ENCODE results near the gene PTPRM. TPM values are rescaled to one million over a fixed set of nuclear protein-coding genes. Genes with fewer than 3 reads are reported as not detected.

PTPRM gene
- total RNA-seq, 1 experiment from 2014 or later, result 11.1 TPM

DNA sequence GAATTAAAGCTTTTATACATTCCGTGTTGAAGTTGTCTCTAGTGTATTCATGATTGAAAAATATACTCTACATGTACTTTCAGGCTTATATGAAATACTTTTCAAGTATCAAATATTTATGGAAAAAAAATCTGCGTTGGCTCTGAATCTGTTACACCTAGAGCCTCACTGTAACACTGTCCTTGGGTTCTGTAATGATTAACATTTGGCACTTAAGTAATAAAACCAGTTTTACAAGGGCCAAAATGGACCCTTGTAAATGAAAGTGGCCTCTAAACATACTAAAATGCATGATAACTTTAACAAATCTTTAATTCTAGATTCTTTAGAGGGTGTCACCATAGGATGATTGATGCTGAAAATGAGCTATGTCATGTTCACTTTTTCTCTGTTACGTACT, 162.8 kb downstream of the PTPRM start (continued):
- TF ChIP-seq, protein P1, sequence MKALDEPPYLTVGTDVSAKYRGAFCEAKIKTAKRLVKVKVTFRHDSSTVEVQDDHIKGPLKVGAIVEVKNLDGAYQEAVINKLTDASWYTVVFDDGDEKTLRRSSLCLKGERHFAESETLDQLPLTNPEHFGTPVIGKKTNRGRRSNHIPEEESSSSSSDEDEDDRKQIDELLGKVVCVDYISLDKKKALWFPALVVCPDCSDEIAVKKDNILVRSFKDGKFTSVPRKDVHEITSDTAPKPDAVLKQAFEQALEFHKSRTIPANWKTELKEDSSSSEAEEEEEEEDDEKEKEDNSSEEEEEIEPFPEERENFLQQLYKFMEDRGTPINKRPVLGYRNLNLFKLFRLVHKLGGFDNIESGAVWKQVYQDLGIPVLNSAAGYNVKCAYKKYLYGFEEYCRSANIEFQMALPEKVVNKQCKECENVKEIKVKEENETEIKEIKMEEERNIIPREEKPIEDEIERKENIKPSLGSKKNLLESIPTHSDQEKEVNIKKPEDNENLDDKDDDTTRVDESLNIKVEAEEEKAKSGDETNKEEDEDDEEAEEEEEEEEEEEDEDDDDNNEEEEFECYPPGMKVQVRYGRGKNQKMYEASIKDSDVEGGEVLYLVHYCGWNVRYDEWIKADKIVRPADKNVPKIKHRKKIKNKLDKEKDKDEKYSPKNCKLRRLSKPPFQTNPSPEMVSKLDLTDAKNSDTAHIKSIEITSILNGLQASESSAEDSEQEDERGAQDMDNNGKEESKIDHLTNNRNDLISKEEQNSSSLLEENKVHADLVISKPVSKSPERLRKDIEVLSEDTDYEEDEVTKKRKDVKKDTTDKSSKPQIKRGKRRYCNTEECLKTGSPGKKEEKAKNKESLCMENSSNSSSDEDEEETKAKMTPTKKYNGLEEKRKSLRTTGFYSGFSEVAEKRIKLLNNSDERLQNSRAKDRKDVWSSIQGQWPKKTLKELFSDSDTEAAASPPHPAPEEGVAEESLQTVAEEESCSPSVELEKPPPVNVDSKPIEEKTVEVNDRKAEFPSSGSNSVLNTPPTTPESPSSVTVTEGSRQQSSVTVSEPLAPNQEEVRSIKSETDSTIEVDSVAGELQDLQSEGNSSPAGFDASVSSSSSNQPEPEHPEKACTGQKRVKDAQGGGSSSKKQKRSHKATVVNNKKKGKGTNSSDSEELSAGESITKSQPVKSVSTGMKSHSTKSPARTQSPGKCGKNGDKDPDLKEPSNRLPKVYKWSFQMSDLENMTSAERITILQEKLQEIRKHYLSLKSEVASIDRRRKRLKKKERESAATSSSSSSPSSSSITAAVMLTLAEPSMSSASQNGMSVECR (CRISPR knock-in tag; IDR thresholded peaks at IDR 0.05; ENCODE audit: borderline replicate concordance), result no peak
- no peak for TF ChIP-seq ZNF317 (CRISPR knock-in tag; IDR thresholded peaks at IDR 0.05; ENCODE audit: borderline replicate concordance, low read depth)

DNA sequence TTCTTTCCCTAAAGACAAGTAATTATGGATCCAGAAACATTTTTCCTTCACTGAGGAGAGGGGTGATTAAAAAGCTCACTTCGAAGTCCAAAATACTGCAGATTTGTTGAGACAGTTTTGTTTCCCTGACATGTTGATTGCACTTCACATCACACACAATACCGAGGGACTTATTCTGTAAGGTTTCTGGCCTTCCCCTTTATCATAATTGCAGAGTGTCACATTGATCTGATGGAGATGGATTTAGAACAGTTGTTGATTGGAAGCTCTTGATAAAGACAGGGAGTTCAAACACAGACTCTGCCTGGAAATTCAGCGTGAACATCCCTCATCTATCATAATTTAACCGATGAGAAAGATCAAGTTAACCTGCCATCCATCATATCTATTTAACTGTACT, 163.6 kb downstream of the PTPRM start:
- ATAC-seq (no peak), DNase-seq (ENCODE audit: low spot score) (no peak)
- Mint-ChIP-seq H3K4me1 (peaks cover 43% of the 10 kb centered on the region), H3K36me3 (peaks cover 12% of the 10 kb centered on the region), H3K27ac (no peak overlapping the region), H3K4me3 (no peak overlapping the region), H3K27me3 (ENCODE audit: low read depth) (no peaks in the 10 kb centered on the region), H3K9me3 (peaks cover 10% of the 10 kb centered on the region)
- ChIA-PET CTCF (no interaction called here), POLR2A (no interaction called here)
- TF ChIP-seq TEAD4 (CRISPR knock-in tag; IDR thresholded peaks at IDR 0.05), result no peak
- no peak for TF ChIP-seq CTCF (IDR thresholded peaks at IDR 0.05)
- TF ChIP-seq, protein P2, sequence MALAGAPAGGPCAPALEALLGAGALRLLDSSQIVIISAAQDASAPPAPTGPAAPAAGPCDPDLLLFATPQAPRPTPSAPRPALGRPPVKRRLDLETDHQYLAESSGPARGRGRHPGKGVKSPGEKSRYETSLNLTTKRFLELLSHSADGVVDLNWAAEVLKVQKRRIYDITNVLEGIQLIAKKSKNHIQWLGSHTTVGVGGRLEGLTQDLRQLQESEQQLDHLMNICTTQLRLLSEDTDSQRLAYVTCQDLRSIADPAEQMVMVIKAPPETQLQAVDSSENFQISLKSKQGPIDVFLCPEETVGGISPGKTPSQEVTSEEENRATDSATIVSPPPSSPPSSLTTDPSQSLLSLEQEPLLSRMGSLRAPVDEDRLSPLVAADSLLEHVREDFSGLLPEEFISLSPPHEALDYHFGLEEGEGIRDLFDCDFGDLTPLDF (CRISPR knock-in tag; IDR thresholded peaks at IDR 0.05), result no peak
- TF ChIP-seq EMX1 (CRISPR knock-in tag; IDR thresholded peaks at IDR 0.05), result no peak
- TF ChIP-seq ZNF317 (CRISPR knock-in tag; IDR thresholded peaks at IDR 0.05; ENCODE audit: borderline replicate concordance, low read depth), result no peak
- TF ChIP-seq SP1 (CRISPR knock-in tag; conservative IDR thresholded peaks at IDR 0.05), result no peak
- TF ChIP-seq NFE2L1 (CRISPR knock-in tag; IDR thresholded peaks at IDR 0.05), result no peak
- no peak for TF ChIP-seq NR1H2 (CRISPR knock-in tag; IDR thresholded peaks at IDR 0.05)
- TF ChIP-seq AFF4 (CRISPR knock-in tag; IDR thresholded peaks at IDR 0.05; ENCODE audit: borderline replicate concordance), result no peak
- no peak for TF ChIP-seq ZBTB21 (CRISPR knock-in tag; IDR thresholded peaks at IDR 0.05; ENCODE audit: borderline replicate concordance)
- no peak for TF ChIP-seq ZNF138 (CRISPR knock-in tag; conservative IDR thresholded peaks at IDR 0.05)
- TF ChIP-seq PREB (CRISPR knock-in tag; IDR thresholded peaks at IDR 0.05; ENCODE audit: borderline replicate concordance), result no peak
- TF ChIP-seq ZNF423 (CRISPR knock-in tag; IDR thresholded peaks at IDR 0.05), result no peak
